Measurements from ENCODE around the gene BMERB1. TPM values are rescaled to one million over a fixed set of nuclear protein-coding genes. Genes with fewer than 3 reads are reported as not detected.
"Not testable (repeated sequence)": the region's sequence is repeated elsewhere in the genome, so short reads cannot be mapped to it uniquely, and the experiment has no call there.

The BMERB1 gene
- total RNA-seq, 2 donors from 2014 or later: 6.2 to 9.1 TPM

- Histone ChIP-seq H3K36me3 (no peaks in the 10 kb centered on the region), H3K4me1 (no peaks in the 10 kb centered on the region), H3K4me3 (no peak overlapping the region), H3K9me3 (no peaks in the 10 kb centered on the region), H3K27me3 (no peaks in the 10 kb centered on the region), H3K9ac (ENCODE audit: low read depth in 2 of 2, low read length in 2 of 2) (no peak overlapping the region), H3K27ac (no peak overlapping the region)
- TF ChIP-seq CTCF (IDR thresholded peaks at IDR 0.05): no peak
- intact Hi-C loops (cut with DNase I): no loop called here
- DNase-seq: no peak
These were observed 29.6 kb upstream of the BMERB1 start for GRCh38 chr16:15404792-15405191.

DNA sequence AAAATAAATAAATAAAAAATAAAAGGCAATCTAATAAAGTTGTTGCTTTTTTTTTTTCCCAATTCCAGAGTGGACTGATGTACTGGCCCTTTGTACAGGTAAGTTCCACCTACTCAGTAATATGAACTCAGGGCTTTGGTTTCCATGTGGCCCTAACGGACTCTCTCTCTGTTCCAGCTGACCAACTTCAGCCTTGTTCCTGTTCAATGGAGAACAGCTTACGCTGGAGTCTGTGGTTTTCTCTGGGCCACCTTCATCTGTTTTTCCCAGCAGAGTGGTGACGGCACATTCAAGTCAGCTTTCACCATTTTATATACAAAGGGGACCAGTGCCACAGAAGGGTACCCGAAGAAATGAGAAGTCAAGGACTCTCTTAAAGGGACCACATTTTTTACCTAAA, 26.6 kb upstream of the BMERB1 start:
- H3K27ac ChIP-seq; H3K4me3 ChIP-seq; H3K27me3 ChIP-seq; H3K36me3 ChIP-seq; H3K9me3 ChIP-seq; H3K4me1 ChIP-seq; intact Hi-C loops (cut with DNase I); H3K9ac ChIP-seq (ENCODE audit: low read depth in 2 of 2, low read length in 2 of 2); DNase-seq: not testable (repeated sequence)

GRCh38 chr16:15409476-15409875, 24.9 kb upstream of the BMERB1 start:
- H3K27ac ChIP-seq; H3K4me3 ChIP-seq; H3K9ac ChIP-seq (ENCODE audit: low read depth in 2 of 2, low read length in 2 of 2); H3K27me3 ChIP-seq; H3K9me3 ChIP-seq; DNase-seq; H3K4me1 ChIP-seq; H3K36me3 ChIP-seq; intact Hi-C loops (cut with DNase I): not testable (repeated sequence)

- Histone ChIP-seq H3K27me3 (no peaks in the 10 kb centered on the region), H3K27ac (no peak overlapping the region), H3K36me3 (no peaks in the 10 kb centered on the region), H3K4me1 (no peaks in the 10 kb centered on the region), H3K4me3 (no peak overlapping the region), H3K9ac (ENCODE audit: low read depth in 2 of 2, low read length in 2 of 2) (no peak overlapping the region), H3K9me3 (no peaks in the 10 kb centered on the region)
- TF ChIP-seq CTCF (IDR thresholded peaks at IDR 0.05): no peak
- intact Hi-C loops (cut with DNase I): no loop called here
- DNase-seq: no peak
These were observed 18.8 kb upstream of the BMERB1 start for GRCh38 chr16:15415511-15415985.

- DNase-seq: no peak
- intact Hi-C loops (cut with DNase I): no loop called here
- no peak for TF ChIP-seq CTCF (IDR thresholded peaks at IDR 0.05)
- Histone ChIP-seq H3K9ac (ENCODE audit: low read depth in 2 of 2, low read length in 2 of 2) (no peak overlapping the region), H3K27ac (no peak overlapping the region), H3K9me3 (no peaks in the 10 kb centered on the region), H3K4me3 (no peak overlapping the region), H3K36me3 (no peaks in the 10 kb centered on the region), H3K4me1 (no peaks in the 10 kb centered on the region), H3K27me3 (no peaks in the 10 kb centered on the region)
These were observed 17.2 kb upstream of the BMERB1 start for GRCh38 chr16:15417197-15417596.

DNA sequence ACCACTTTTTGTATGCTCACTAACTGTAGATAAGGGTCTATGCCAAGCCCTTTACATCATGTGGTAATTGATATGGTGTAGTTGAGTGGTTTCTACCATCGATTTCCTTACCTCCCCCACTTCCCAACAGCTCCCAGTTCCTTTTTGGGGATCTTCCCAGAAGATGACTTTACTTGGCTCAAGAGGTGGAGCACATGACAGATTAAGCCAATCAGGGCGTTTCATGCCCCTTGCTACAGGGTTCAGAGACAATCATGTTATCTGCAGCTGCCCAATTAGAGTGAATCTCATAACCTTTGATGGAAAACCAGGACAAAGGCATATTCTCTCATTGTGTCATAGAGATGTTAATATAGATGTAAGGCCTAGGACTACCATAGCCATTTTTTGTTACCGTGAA, 16.2 kb upstream of the BMERB1 start:
- no peak for DNase-seq
- H3K4me3 ChIP-seq: no peak overlapping the region
- intact Hi-C loops (cut with DNase I): no loop called here
- H3K9ac ChIP-seq (ENCODE audit: low read depth in 2 of 2, low read length in 2 of 2): no peak overlapping the region
- TF ChIP-seq CTCF (IDR thresholded peaks at IDR 0.05): no peak
- no peaks in the 10 kb centered on the region for H3K36me3 ChIP-seq
- no peak overlapping the region for H3K27ac ChIP-seq
- H3K4me1 ChIP-seq: no peaks in the 10 kb centered on the region
- no peaks in the 10 kb centered on the region for H3K27me3 ChIP-seq
- no peaks in the 10 kb centered on the region for H3K9me3 ChIP-seq

- H3K36me3 ChIP-seq; H3K9ac ChIP-seq (ENCODE audit: low read depth in 2 of 2, low read length in 2 of 2); intact Hi-C loops (cut with DNase I); H3K27me3 ChIP-seq; H3K4me3 ChIP-seq; H3K4me1 ChIP-seq; DNase-seq; H3K27ac ChIP-seq; H3K9me3 ChIP-seq: not testable (repeated sequence)
These were observed 12.7 kb upstream of the BMERB1 start for GRCh38 chr16:15421696-15422095.

All from colonic mucosa (tissue), 4 donors.